Endothelial cell (in vitro differentiated cells): ENCODE data around the gene ERICH2. TPM values are rescaled to one million over a fixed set of nuclear protein-coding genes. Genes with fewer than 3 reads are reported as not detected.
A peak's percentile ranks its signal among the peaks of the same experiment; 100 is the strongest.

Experiments used
- DNase-seq: peaks from one replicate; pipeline ENCODE4 v3.0.0; 2021; ENCODE audit warnings: low spot score
- H3K27ac Mint-ChIP-seq: one replicate; pipeline ENCODE4 v1.8.0; 2021; ENCODE audit warnings: mixed read lengths, inconsistent platforms; ENCODE audit not compliant: unreplicated experiment
- H3K27me3 Mint-ChIP-seq: one replicate; pipeline ENCODE4 v1.8.0; 2021; ENCODE audit warnings: mild to moderate bottlenecking, moderate library complexity, mixed read lengths, inconsistent platforms; ENCODE audit not compliant: unreplicated experiment
- H3K36me3 Mint-ChIP-seq: one replicate; pipeline ENCODE4 v1.8.0; 2021; ENCODE audit warnings: mild to moderate bottlenecking, low read depth, mixed read lengths, inconsistent platforms; ENCODE audit not compliant: unreplicated experiment
- H3K4me1 Mint-ChIP-seq: one replicate; pipeline ENCODE4 v1.8.0; 2021; ENCODE audit warnings: mild to moderate bottlenecking, mixed read lengths, inconsistent platforms; ENCODE audit not compliant: unreplicated experiment
- H3K4me3 Mint-ChIP-seq: one replicate; pipeline ENCODE4 v1.8.0; 2021; ENCODE audit warnings: mild to moderate bottlenecking, mixed read lengths, inconsistent platforms; ENCODE audit not compliant: unreplicated experiment
- H3K9me3 Mint-ChIP-seq: one replicate; pipeline ENCODE4 v1.8.0; 2021; ENCODE audit warnings: mixed read lengths, inconsistent platforms; ENCODE audit not compliant: unreplicated experiment
- CTCF ChIP-seq: fragments of 200-600 bp; sonication (generic); IDR thresholded peaks from one replicate; pipeline ENCODE4 v1.5.0; 2021; ENCODE audit warnings: antibody characterized with exemption; ENCODE audit not compliant: unreplicated experiment
- total RNA-seq: library from RNA; stranded (reverse); fragmentation: NEBNext Ultra II Directional; extraction: Animal tissue kit (Norgen Biotek cat#: 25700); gene quantifications from one replicate; pipeline ENCODE4 v1.2.1, GENCODE V29; 2021; ENCODE audit not compliant: unreplicated experiment

The ERICH2 gene
- total RNA-seq, 1 donor from 2014 or later: 1.6 TPM

DNA sequence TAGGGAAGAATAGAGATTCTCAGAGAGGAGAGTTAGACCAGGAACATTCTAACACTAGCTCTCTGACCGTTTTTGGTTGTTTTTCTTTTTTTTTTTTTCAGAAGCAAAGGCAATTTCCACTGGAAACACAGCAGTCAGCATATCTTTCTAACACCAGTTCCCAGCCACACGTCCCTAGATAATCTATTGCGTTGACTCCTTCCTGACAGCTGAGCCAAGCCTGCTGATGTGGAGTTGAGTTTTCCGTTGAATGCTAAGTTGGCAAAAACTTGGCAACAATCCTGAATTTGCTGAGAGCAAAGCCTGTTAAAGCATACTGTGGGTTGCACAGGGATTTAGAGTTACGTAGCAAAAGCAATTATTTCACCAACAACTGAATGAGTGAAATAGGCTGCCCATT, 65.8 kb downstream of the ERICH2 start:
- Mint-ChIP-seq H3K4me1 (no peaks in the 10 kb centered on the region), H3K27ac (no peak overlapping the region), H3K4me3 (no peak overlapping the region), H3K9me3 (no peaks in the 10 kb centered on the region), H3K27me3 (no peaks in the 10 kb centered on the region), H3K36me3 (peaks cover 39% of the 10 kb centered on the region)
- TF ChIP-seq CTCF: no peak
- no peak for DNase-seq

GRCh38 chr2:170840717-170841210, 70.6 kb downstream of the ERICH2 start:
- Mint-ChIP-seq H3K36me3 (peaks cover 42% of the 10 kb centered on the region), H3K27me3 (no peaks in the 10 kb centered on the region)

GRCh38 chr2:170842785-170843184, 72.6 kb downstream of the ERICH2 start:
- TF ChIP-seq CTCF: no peak
- Mint-ChIP-seq H3K27me3 (no peaks in the 10 kb centered on the region), H3K4me3 (peak overlapping the region; percentile 38), H3K36me3 (peaks cover 52% of the 10 kb centered on the region), H3K27ac (no peak overlapping the region), H3K4me1 (no peaks in the 10 kb centered on the region), H3K9me3 (no peaks in the 10 kb centered on the region)
- DNase-seq: no peak

More at GRCh38 chr2:170840717-170841210, 70.6 kb downstream of the ERICH2 start:
- Mint-ChIP-seq H3K9me3 (no peaks in the 10 kb centered on the region), H3K4me1 (no peaks in the 10 kb centered on the region), H3K4me3 (peak overlapping the region; percentile 45), H3K27ac (no peak overlapping the region)
- no peak for DNase-seq
- TF ChIP-seq CTCF: no peak

DNA sequence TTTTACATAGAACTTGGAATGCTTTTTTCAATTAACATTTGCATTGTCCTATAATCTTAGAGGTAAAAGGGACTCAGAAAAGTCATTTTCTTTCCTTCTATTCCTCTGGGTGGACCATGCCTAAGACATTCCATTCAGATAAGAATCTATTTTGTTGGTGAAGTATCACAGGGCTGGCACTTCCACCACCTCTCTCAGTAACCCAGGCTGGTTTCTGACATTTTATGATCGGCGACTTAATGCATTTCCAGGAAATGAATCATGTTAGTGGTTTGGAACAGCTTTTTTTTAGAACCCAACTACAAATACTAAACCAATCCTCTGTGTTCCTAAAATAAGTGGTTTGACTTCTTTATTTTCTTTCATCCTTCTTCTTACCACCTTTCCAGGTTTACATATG, 73.5 kb downstream of the ERICH2 start:
- Mint-ChIP-seq H3K4me1 (no peaks in the 10 kb centered on the region), H3K9me3 (no peaks in the 10 kb centered on the region), H3K27ac (no peak overlapping the region), H3K4me3 (no peak overlapping the region), H3K27me3 (no peaks in the 10 kb centered on the region), H3K36me3 (peaks cover 55% of the 10 kb centered on the region)
- TF ChIP-seq CTCF: no peak
- DNase-seq: no peak

GRCh38 chr2:170845343-170845742, 75.2 kb downstream of the ERICH2 start:
- Mint-ChIP-seq H3K36me3 (peaks cover 54% of the 10 kb centered on the region), H3K4me1 (no peaks in the 10 kb centered on the region), H3K4me3 (no peak overlapping the region), H3K27me3 (no peaks in the 10 kb centered on the region), H3K9me3 (no peaks in the 10 kb centered on the region), H3K27ac (no peak overlapping the region)
- TF ChIP-seq CTCF: peak; percentile 69
- DNase-seq: peak; percentile 58
